GM23338 (cell line): ENCODE results near the gene MRPL23. TPM values are rescaled to one million over a fixed set of nuclear protein-coding genes. Genes with fewer than 3 reads are reported as not detected.

Experiments used
- ATAC-seq: fragments of 200-7000 bp; cut with Tn5 transposase; 3 replicates; pipeline ENCODE4 v1.9.1; 2020
- DNase-seq: peaks from one replicate; pipeline ENCODE4 v3.0.0-alpha.2; 2015; ENCODE audit warnings: low spot score
- H2AFZ ChIP-seq: fragments of 200-600 bp; sonication (generic); 2 replicates; pipeline ENCODE4 v1.8.0; 2016; ENCODE audit warnings: antibody characterized with exemption, mild to moderate bottlenecking, moderate library complexity
- H3F3A ChIP-seq: fragments of 200-600 bp; sonication (generic); replicated peaks from 2 replicates; pipeline ENCODE4 v1.8.0; 2017; ENCODE audit warnings: antibody characterized with exemption, mixed run types, low read depth
- H3K27ac ChIP-seq: fragments of 200-600 bp; sonication (generic); 2 replicates; pipeline ENCODE4 v1.6.1; 2016; ENCODE audit warnings: low read depth
- H3K27me3 ChIP-seq: fragments of 200-600 bp; sonication (generic); 2 replicates; pipeline ENCODE4 v1.8.0; 2016; ENCODE audit warnings: mild to moderate bottlenecking, mixed run types, moderate library complexity; ENCODE audit not compliant: insufficient read depth
- H3K36me3 ChIP-seq: fragments of 200-600 bp; sonication (generic); 2 replicates; pipeline ENCODE4 v1.8.0; 2016; ENCODE audit warnings: mild to moderate bottlenecking; ENCODE audit not compliant: insufficient read depth
- H3K4me1 ChIP-seq: fragments of 200-600 bp; sonication (generic); 2 replicates; pipeline ENCODE4 v1.8.0; 2016; ENCODE audit warnings: mild to moderate bottlenecking, moderate library complexity; ENCODE audit not compliant: insufficient read depth
- H3K4me2 ChIP-seq: fragments of 200-600 bp; sonication (generic); 2 replicates; pipeline ENCODE4 v1.7.1; 2017; ENCODE audit warnings: mixed run types
- H3K4me3 ChIP-seq: fragments of 200-600 bp; sonication (generic); 2 replicates; pipeline ENCODE4 v1.6.1; 2016; ENCODE audit warnings: mixed run types
- H3K79me2 ChIP-seq: fragments of 200-600 bp; sonication (generic); replicated peaks from 2 replicates; pipeline ENCODE4 v1.8.0; 2017; ENCODE audit warnings: mild to moderate bottlenecking; ENCODE audit not compliant: insufficient read depth
- H3K9me2 ChIP-seq: fragments of 200-600 bp; sonication (generic); 2 replicates; pipeline ENCODE4 v1.8.0; 2017; ENCODE audit not compliant: insufficient read depth
- H4K20me1 ChIP-seq: fragments of 200-600 bp; sonication (generic); replicated peaks from 2 replicates; pipeline ENCODE4 v1.8.0; 2017; ENCODE audit warnings: mild to moderate bottlenecking; ENCODE audit not compliant: insufficient read depth
- H3K27ac Mint-ChIP-seq: 2 replicates; pipeline ENCODE4 v1.8.0; 2020; ENCODE audit warnings: inconsistent platforms, mild to moderate bottlenecking, moderate library complexity, mixed read lengths
- H3K27me3 Mint-ChIP-seq: 3 replicates; pipeline ENCODE4 v1.8.0; 2022; ENCODE audit warnings: low read depth, mild to moderate bottlenecking, moderate library complexity, mixed read lengths, inconsistent platforms; ENCODE audit not compliant: insufficient read depth, poor library complexity
- H3K36me3 Mint-ChIP-seq: 3 replicates; pipeline ENCODE4 v1.8.0; 2021; ENCODE audit warnings: low read depth, mild to moderate bottlenecking, inconsistent platforms, moderate library complexity, mixed read lengths
- H3K4me1 Mint-ChIP-seq: 3 replicates; pipeline ENCODE4 v1.8.0; 2020; ENCODE audit warnings: mild to moderate bottlenecking, inconsistent platforms, mixed read lengths
- H3K4me3 Mint-ChIP-seq: 3 replicates; pipeline ENCODE4 v1.8.0; 2021; ENCODE audit warnings: moderate library complexity, mild to moderate bottlenecking, inconsistent platforms, mixed read lengths
- H3K9me3 Mint-ChIP-seq: 3 replicates; pipeline ENCODE4 v1.8.0; 2020; ENCODE audit warnings: moderate library complexity, mild to moderate bottlenecking, inconsistent platforms, mixed read lengths
- CREB1 ChIP-seq: fragments of 250-450 bp; sonication (Bioruptor Pico); IDR thresholded peaks from 2 replicates; pipeline ENCODE4 v1.5.0; 2020; ENCODE audit warnings: low read depth, mild to moderate bottlenecking, moderate library complexity
- CTCF ChIP-seq, 2 experiments: fragments of 200-600 bp in 1 of 2; sonication (generic) in 1 of 2; conservative IDR thresholded peaks; 2 replicates each; pipeline versions ENCODE4 v1.5.1 to v1.6.1; 2016 to 2017; ENCODE audit warnings: antibody characterized with exemption in 2 of 2, low read depth in 2 of 2, mild to moderate bottlenecking in 2 of 2, moderate library complexity in 1 of 2
- ETS1 ChIP-seq: IDR thresholded peaks from 2 replicates; pipeline ENCODE4 v1.6.1; 2016; ENCODE audit warnings: antibody characterized with exemption
- JUNB ChIP-seq: IDR thresholded peaks from one replicate; pipeline ENCODE4 v1.6.1; 2016; ENCODE audit warnings: antibody characterized with exemption; ENCODE audit not compliant: unreplicated experiment
- NANOG ChIP-seq: IDR thresholded peaks from 2 replicates; pipeline ENCODE4 v1.6.1; 2016; ENCODE audit warnings: antibody characterized with exemption, borderline replicate concordance
- POLR2AphosphoS5 ChIP-seq: IDR thresholded peaks from 2 replicates; pipeline ENCODE4 v1.6.1; 2016; ENCODE audit warnings: antibody characterized with exemption, low read depth
- ZNF114 ChIP-seq: fragments of 250-450 bp; sonication (Bioruptor Pico); IDR thresholded peaks from 2 replicates; pipeline ENCODE4 v1.5.0; 2020; ENCODE audit warnings: mild to moderate bottlenecking, moderate library complexity
- polyA plus RNA-seq: library from polyadenylated mRNA; unstranded; fragments of >200 nt; fragmentation: Nextera tagmentation; extraction: Ambion mirVana; gene quantifications from 2 replicates; pipeline ENCODE4 v1.2.1, GENCODE V29; 2016
- total RNA-seq: library from RNA; depleted of rRNA; stranded (reverse); fragments of >200 nt; shearing (Covaris generic); gene quantifications from 2 replicates; pipeline ENCODE4 v1.2.3, GENCODE V29; 2014

Gene MRPL23
- total and polyA plus RNA-seq, 2 experiments from 2014 or later: 84.7 to 91.5 TPM

GRCh38 chr11:1992111-1992510 lies 45.0 kb downstream of the MRPL23 start:
- Mint-ChIP-seq H3K27me3 (no peaks in the 10 kb centered on the region), H3K27ac (no peak overlapping the region), H3K4me3 (no peak overlapping the region), H3K36me3 (no peaks in the 10 kb centered on the region), H3K4me1 (no peaks in the 10 kb centered on the region), H3K9me3 (no peaks in the 10 kb centered on the region)
- Histone ChIP-seq H3K4me1 (no peaks in the 10 kb centered on the region), H3K79me2 (no peaks in the 10 kb centered on the region), H3K4me3 (no peak overlapping the region), H3K9me2 (no peaks in the 10 kb centered on the region), H3K27ac (no peak overlapping the region), H3K27me3 (no peaks in the 10 kb centered on the region), H2AFZ (no peak overlapping the region), H3F3A (no peaks in the 10 kb centered on the region), H3K4me2 (no peak overlapping the region), H4K20me1 (no peaks in the 10 kb centered on the region), H3K36me3 (no peaks in the 10 kb centered on the region)
- DNase-seq (no peak), ATAC-seq (no peak)
- TF ChIP-seq ETS1 (no peak), CREB1 (CRISPR knock-in tag) (no peak)

- Histone ChIP-seq H3K79me2 (no peaks in the 10 kb centered on the region), H3F3A (no peaks in the 10 kb centered on the region), H3K9me2 (no peaks in the 10 kb centered on the region), H3K4me2 (no peak overlapping the region), H4K20me1 (no peaks in the 10 kb centered on the region), H3K4me1 (no peaks in the 10 kb centered on the region), H3K36me3 (no peaks in the 10 kb centered on the region), H3K27ac (no peak overlapping the region), H3K27me3 (no peaks in the 10 kb centered on the region), H3K4me3 (no peak overlapping the region), H2AFZ (no peak overlapping the region)
- ATAC-seq: no peak
- Mint-ChIP-seq H3K9me3 (no peaks in the 10 kb centered on the region), H3K27ac (no peak overlapping the region), H3K27me3 (no peaks in the 10 kb centered on the region), H3K4me1 (no peaks in the 10 kb centered on the region), H3K4me3 (no peak overlapping the region), H3K36me3 (no peaks in the 10 kb centered on the region)
- no peak for DNase-seq
- no peak for TF ChIP-seq CTCF (conservative IDR thresholded peaks at IDR 0.05; ENCODE audit: low read depth in 2 of 2)
- TF ChIP-seq POLR2AphosphoS5: no peak
- TF ChIP-seq CREB1 (CRISPR knock-in tag): no peak
- no peak for TF ChIP-seq NANOG
- no peak for TF ChIP-seq JUNB
- TF ChIP-seq ETS1: no peak
- TF ChIP-seq ZNF114 (CRISPR knock-in tag): no peak
These were observed 47.0 kb downstream of the MRPL23 start for GRCh38 chr11:1994121-1994520.
